K562 (cell line): Measurements from ENCODE around the gene ZNF484. TPM values are rescaled to one million over a fixed set of nuclear protein-coding genes. Genes with fewer than 3 reads are reported as not detected.

Experiments
- ATAC-seq: fragments of 200-7000 bp; cut with Tn5 transposase; 3 replicates; pipeline ENCODE4 v1.9.1; 2020; ENCODE audit warnings: moderate library complexity
- BruUV-seq: library from RNA; stranded (reverse); fragments of 400-500 nt; replicated peaks from 2 replicates; lab custom pipeline; 2021; lab: Mats Ljungman, UMichigan
- CTCF ChIA-PET: fragments of 300-600 bp; formaldehyde crosslinking; extraction: SDS; loops from one replicate; lab custom pipeline; 2021; ENCODE audit warnings: low intra/inter-chr PET ratio; lab: Yijun Ruan, JAX
- POLR2A ChIA-PET: fragments of 300-600, 350-650 bp; sonication (Branson Sonifier 250); formaldehyde crosslinking; extraction: SDS; loops from one replicate; lab custom pipeline; 2021; ENCODE audit warnings: antibody characterized with exemption, inconsistent platforms; lab: Yijun Ruan, JAX
- DNase-seq, 4 experiments: peaks; one replicate each; pipeline versions ENCODE4 v3.0.0 to v3.0.0-alpha.2; 2011 to 2018; ENCODE audit warnings: low spot score in 3 of 4, mixed read lengths in 3 of 4; ENCODE audit errors: extremely low read depth in 1 of 4
- FAIRE-seq: peaks from 2 replicates; lab custom pipeline; 2011; peaks lifted over from hg19 to GRCh38; lab: Jason Lieb, UNC
- H2AFZ ChIP-seq: 2 replicates; pipeline ENCODE4 v1.6.0; 2011; ENCODE audit warnings: low read depth, low read length, control low read depth, inconsistent platforms
- H3K27ac ChIP-seq: fragments of 200-600 bp; 3 replicates; pipeline ENCODE4 v1.8.0; 2011; ENCODE audit warnings: low read depth, mild to moderate bottlenecking, control low read depth, inconsistent platforms, low read length, moderate library complexity, mixed read lengths; ENCODE audit errors: extremely low read depth
- H3K27me3 ChIP-seq, 2 experiments: fragments of 300-600 bp in 1 of 2; 2 replicates in 1 of 2; 3 replicates in 1 of 2; pipeline versions ENCODE4 v1.6.0 to v1.8.0; 2011; ENCODE audit warnings: inconsistent platforms in 2 of 2, low read length in 2 of 2, mild to moderate bottlenecking in 1 of 2, mixed read lengths in 1 of 2, moderate library complexity in 1 of 2; ENCODE audit not compliant: control insufficient read depth in 2 of 2, insufficient read depth in 2 of 2
- H3K36me3 ChIP-seq: fragments of 300-600 bp; 3 replicates; pipeline ENCODE4 v1.8.0; 2011; ENCODE audit warnings: mild to moderate bottlenecking, low read length, inconsistent platforms; ENCODE audit not compliant: control insufficient read depth, insufficient read depth
- H3K4me1 ChIP-seq, 2 experiments: fragments of 200-600 bp in 1 of 2; replicated peaks in 1 of 2; 2 replicates in 1 of 2; 3 replicates in 1 of 2; pipeline versions ENCODE4 v1.5.1 to v1.8.0; 2011; ENCODE audit warnings: inconsistent platforms in 2 of 2, low read length in 2 of 2, mild to moderate bottlenecking in 1 of 2, mixed read lengths in 1 of 2, moderate library complexity in 1 of 2; ENCODE audit not compliant: control insufficient read depth in 2 of 2, insufficient read depth in 2 of 2
- H3K4me2 ChIP-seq: 2 replicates; pipeline ENCODE4 v1.6.1; 2011; ENCODE audit warnings: low read length, control low read depth, inconsistent platforms, mixed read lengths; ENCODE audit not compliant: insufficient read depth
- H3K4me3 ChIP-seq: fragments of 200-600 bp; sonication (generic), shearing (Covaris generic); 2 replicates; pipeline ENCODE4 v1.5.1; 2016; ENCODE audit warnings: control low read depth, inconsistent platforms
- H3K79me2 ChIP-seq: fragments of 200-600 bp; 3 replicates; pipeline ENCODE4 v1.8.0; 2011; ENCODE audit warnings: low read length, inconsistent platforms; ENCODE audit not compliant: control insufficient read depth, insufficient read depth
- H3K9ac ChIP-seq, 2 experiments: 2 replicates each; pipeline versions ENCODE4 v1.6.0 to v1.6.1; 2011; ENCODE audit warnings: low read depth in 2 of 2, low read length in 2 of 2, control low read depth in 1 of 2, inconsistent platforms in 1 of 2, mild to moderate bottlenecking in 1 of 2, mixed read lengths in 1 of 2; ENCODE audit not compliant: insufficient read depth in 1 of 2
- H3K9me1 ChIP-seq: one replicate; pipeline ENCODE4 v1.6.0; 2011; ENCODE audit warnings: inconsistent platforms, mild to moderate bottlenecking, low read length, moderate library complexity; ENCODE audit not compliant: control insufficient read depth, insufficient read depth
- H3K9me3 ChIP-seq: replicated peaks from 2 replicates; pipeline ENCODE4 v1.5.1; 2011; ENCODE audit warnings: low read depth, low read length, inconsistent platforms; ENCODE audit not compliant: control insufficient read depth, insufficient read depth
- H4K20me1 ChIP-seq: replicated peaks from 2 replicates; pipeline ENCODE4 v1.6.1; 2011; ENCODE audit warnings: low read length, inconsistent platforms, mixed read lengths; ENCODE audit not compliant: control insufficient read depth, insufficient read depth
- FOXJ3 ChIP-seq: sonication (generic); formaldehyde crosslinking; IDR thresholded peaks from 2 replicates; pipeline ENCODE4 v1.4.0; 2020; ENCODE audit warnings: mild to moderate bottlenecking, missing genetic modification reagents
- GABPA ChIP-seq: fragments of 200-800 bp; sonication (Bioruptor generic); conservative IDR thresholded peaks from 2 replicates; pipeline ENCODE4 v1.6.1; 2016; ENCODE audit warnings: low read depth, missing genetic modification characterization, missing compliant biosample characterization
- GATA2 ChIP-seq: sonication (generic); formaldehyde crosslinking; IDR thresholded peaks from 2 replicates; pipeline ENCODE4 v1.4.0; 2020; ENCODE audit warnings: mild to moderate bottlenecking, missing genetic modification reagents
- HIVEP1 ChIP-seq: fragments of 250-450 bp; sonication (Bioruptor Pico); IDR thresholded peaks from 2 replicates; pipeline ENCODE4 v1.4.0; 2020; ENCODE audit warnings: mild to moderate bottlenecking
- JUN ChIP-seq, 2 experiments: sonication (generic) in 1 of 2; formaldehyde crosslinking in 1 of 2; IDR thresholded peaks; 2 replicates each; pipeline versions ENCODE4 v1.6.1 to v1.8.0; 2012 to 2022; ENCODE audit warnings: borderline replicate concordance in 2 of 2, mild to moderate bottlenecking in 2 of 2, improper control_type of control experiment in 1 of 2, low read depth in 1 of 2, low read length in 1 of 2, missing genetic modification reagents in 1 of 2
- KAT7 ChIP-seq: sonication (generic); formaldehyde crosslinking; IDR thresholded peaks from 2 replicates; pipeline ENCODE4 v1.8.0; 2022; ENCODE audit warnings: missing genetic modification reagents, mild to moderate bottlenecking, borderline replicate concordance
- LEF1 ChIP-seq: fragments of 450-650 bp; IDR thresholded peaks from 2 replicates; pipeline ENCODE4 v1.6.1; 2016; ENCODE audit warnings: mild to moderate bottlenecking
- MAZ ChIP-seq, 2 experiments: fragments of 450-650 bp in 1 of 2; sonication (generic) in 1 of 2; formaldehyde crosslinking; IDR thresholded peaks in 1 of 2; conservative IDR thresholded peaks in 1 of 2; 2 replicates each; pipeline versions ENCODE4 v1.4.0 to v1.5.0; 2020; ENCODE audit warnings: mild to moderate bottlenecking in 1 of 2, missing genetic modification reagents in 1 of 2
- PATZ1 ChIP-seq: fragments of 250-450 bp; sonication (Bioruptor Pico); IDR thresholded peaks from 2 replicates; pipeline ENCODE4 v1.5.0; 2020; ENCODE audit warnings: mild to moderate bottlenecking, borderline replicate concordance
- PHF8 ChIP-seq: fragments of 200-600 bp; sonication (generic); IDR thresholded peaks from 2 replicates; pipeline ENCODE4 v1.6.1; 2012; ENCODE audit warnings: mixed run types, mild to moderate bottlenecking, inconsistent platforms, low read length, moderate library complexity, borderline replicate concordance
- POLR2A ChIP-seq: fragments of 450-650 bp; conservative IDR thresholded peaks from 2 replicates; pipeline ENCODE4 v1.6.1; 2016
- SRSF1 ChIP-seq: fragments of 200-400 bp; formaldehyde crosslinking; IDR thresholded peaks from 2 replicates; pipeline ENCODE4 v1.6.1; 2017; ENCODE audit warnings: mild to moderate bottlenecking, low read depth, low read length, moderate library complexity
- SRSF7 ChIP-seq: fragments of 200-400 bp; formaldehyde crosslinking; optimal IDR thresholded peaks from 2 replicates; pipeline ENCODE3; 2017; ENCODE audit warnings: mild to moderate bottlenecking, low read depth, low read length
- WHSC1 ChIP-seq: IDR thresholded peaks from one replicate; pipeline ENCODE4 v1.6.1; 2012; ENCODE audit warnings: low read length, control low read depth, inconsistent platforms
- ZBED1 ChIP-seq: IDR thresholded peaks from 2 replicates; pipeline ENCODE4 v1.6.1; 2014
- ZNF124 ChIP-seq: sonication (generic); formaldehyde crosslinking; IDR thresholded peaks from 2 replicates; pipeline ENCODE4 v1.8.1; 2022; ENCODE audit warnings: missing genetic modification reagents
- whole genome bisulfite sequencing: fragments of 100-300 bp; shearing (Covaris generic); methylation state at CpG from one replicate; pipeline ENCODE4 v1.1.6; 2016; ENCODE audit warnings: low coverage, mixed read lengths; ENCODE audit not compliant: insufficient coverage; ENCODE audit errors: missing lambda C conversion rate; 5-methylcytosine and 5-hydroxymethylcytosine counted together
- in situ Hi-C: fragments of 300-500 bp; cut with MboI; formaldehyde crosslinking; loops from 4 replicates; pipeline ENCODE4 v1.15.0; 2018; ENCODE audit warnings: inconsistent platforms, mixed read lengths
- intact Hi-C: fragments of 100-400 bp; cut with micrococcal nuclease; formaldehyde crosslinking; loops from 2 replicates; pipeline ENCODE4 v1.14.2; 2022
- polyA plus RNA-seq, 8 experiments: library from polyadenylated mRNA; depleted of rRNA in 4 of 8; stranded (reverse) in 5 of 8; unstranded in 3 of 8; fragments of >200 nt; fragmentation: Nextera tagmentation in 2 of 8; fragmentation: Illumina TruSeq in 1 of 8; extraction: Ambion mirVana in 2 of 8; extraction: Trizol in 1 of 8; gene quantifications; 2 replicates each; pipeline versions ENCODE4 v1.2.1 to v1.2.3, GENCODE V29; 2011 to 2014; ENCODE audit warnings: inconsistent platforms in 1 of 8, missing spikeins in 1 of 8
- total RNA-seq, 7 experiments: library from RNA; depleted of rRNA in 6 of 7; stranded (reverse); fragments of >200 nt in 6 of 7; fragmentation: Illumina TruSeq in 2 of 7; extraction: Trizol in 2 of 7; gene quantifications; 2 replicates each; pipeline versions ENCODE4 v1.2.1 to v1.2.3, GENCODE V29; 2011 to 2021; ENCODE audit warnings: low replicate concordance in 1 of 7

The ZNF484 gene
- total and polyA plus RNA-seq, 9 of the 15 experiments (the other 6 are each of a cell fraction or from before 2014, with no cell fraction given): 1.1 to 5.8 (median 2.5) TPM

- Histone ChIP-seq H3K4me3 (no peak overlapping the region), H3K4me1 (peaks cover 0 to 32% of the 10 kb centered on the region in 2 experiments; a peak in 2 of 5 replicates), H4K20me1 (no peaks in the 10 kb centered on the region), H3K9me1 (no peaks in the 10 kb centered on the region), H3K27me3 (peaks cover 7 to 53% of the 10 kb centered on the region in 2 experiments; a peak in 3 of 5 replicates), H3K27ac (no peak overlapping the region), H2AFZ (no peak overlapping the region), H3K9me3 (no peaks in the 10 kb centered on the region; the same call in 1 of the 2 replicates), H3K4me2 (no peak overlapping the region), H3K9ac (no peak overlapping the region; a peak in 1 of 4 replicates), H3K36me3 (no peaks in the 10 kb centered on the region), H3K79me2 (no peaks in the 10 kb centered on the region)
- ATAC-seq (no peak), FAIRE-seq (no peak), DNase-seq (no peak)
- intact Hi-C loops (loop anchor here (2.0 kb wide), 1 partner anchor 14 kb away; no protein-coding TSS in a partner anchor), in situ Hi-C loops (no loop called here)
- 48% methylated on average over 35 of the region's 44 CpGs for WGBS
- TF ChIP-seq FOXJ3 (CRISPR knock-in tag): no peak
- TF ChIP-seq LEF1: no peak
- TF ChIP-seq HIVEP1 (CRISPR knock-in tag): no peak
- no peak for TF ChIP-seq ZBED1
- TF ChIP-seq PHF8: no peak
- no peak for TF ChIP-seq KAT7
- TF ChIP-seq GABPA (tag): no peak
- TF ChIP-seq SRSF7: no peak
- no peak for TF ChIP-seq MAZ (CRISPR knock-in tag; conservative IDR thresholded peaks at IDR 0.05 in 1 of 2, IDR thresholded peaks at IDR 0.05 in 1 of 2)
- TF ChIP-seq JUN (IDR thresholded peaks at IDR 0.05; ENCODE audit: borderline replicate concordance, low read depth, low read length): no peak
- no peak for TF ChIP-seq JUN (CRISPR knock-in tag; IDR thresholded peaks at IDR 0.05; ENCODE audit: borderline replicate concordance)
- TF ChIP-seq ZNF124: no peak
- TF ChIP-seq GATA2: no peak
- TF ChIP-seq PATZ1: no peak
- TF ChIP-seq SRSF1: no peak
- TF ChIP-seq WHSC1: no peak
- TF ChIP-seq POLR2A: no peak
- CTCF ChIA-PET: no interaction called here
- BruUV-seq: no TSS peak
- POLR2A ChIA-PET: interaction anchor here (0.7 to 0.8 kb wide), 3 partner anchors 8 to 47 kb away, joined by 3 to 6 read pairs (median 4); no protein-coding TSS in a partner anchor
Observed at GRCh38 chr9:92807031-92807756, 70.6 kb downstream of the ZNF484 start.
